Posterior vena cava (tissue), 2 donors: ENCODE measurements around the gene WAC. TPM values are rescaled to one million over a fixed set of nuclear protein-coding genes. Genes with fewer than 3 reads are reported as not detected.
"Not testable (repeated sequence)": the region's sequence is repeated elsewhere in the genome, so short reads cannot be mapped to it uniquely, and the experiment has no call there.

ENCODE experiments used
- DNase-seq: peaks from one replicate; pipeline ENCODE4 v3.0.0-alpha.2; 2020; ENCODE audit warnings: low spot score
- intact Hi-C, 2 donors: fragments of 100-400 bp; cut with DNase I; formaldehyde crosslinking; loops; one replicate each; pipeline versions ENCODE4 v1.14.1 to v1.14.2; 2022 to 2023
- total RNA-seq, 2 donors: library from RNA; stranded (reverse); fragmentation: NEBNext Ultra II Directional; extraction: Animal tissue kit (Norgen Biotek cat#: 25700); gene quantifications; one replicate each; pipeline ENCODE4 v1.2.1, GENCODE V29; 2021
- donor health status: DM: yes; HTN: yes; CAD: no.
- donor health status: DM: yes; HTN: yes; CAD: no.

Gene WAC
- total RNA-seq, 2 donors from 2014 or later = 101 to 124 TPM

- no peak for DNase-seq
- intact Hi-C loops = no loop called here
These were observed 105.5 kb downstream of the WAC start for GRCh38 chr10:28638392-28638791.

GRCh38 chr10:28640551-28640950, 107.6 kb downstream of the WAC start:
- no peak for DNase-seq
- intact Hi-C loops = no loop called here

GRCh38 chr10:28644647-28645046, 111.7 kb downstream of the WAC start:
- DNase-seq = no peak
- intact Hi-C loops = no loop called here

- DNase-seq = no peak
- intact Hi-C loops = no loop called here
These were observed 119.2 kb downstream of the WAC start for GRCh38 chr10:28652106-28652505.

GRCh38 chr10:28652703-28653102, 119.8 kb downstream of the WAC start:
- DNase-seq = no peak
- intact Hi-C loops = no loop called here

- intact Hi-C loops, DNase-seq: not testable (repeated sequence)
These were observed 125.9 kb downstream of the WAC start for GRCh38 chr10:28658824-28659223.

- intact Hi-C loops = loop anchor here in 1 of 2 donors (5.0 kb wide), 1 partner anchor 641 kb away; no protein-coding TSS in a partner anchor
- DNase-seq = no peak
These were observed 128.1 kb downstream of the WAC start for GRCh38 chr10:28661035-28661434.

GRCh38 chr10:28663576-28664368, 130.9 kb downstream of the WAC start:
- peak; percentile 92 for DNase-seq
- intact Hi-C loops = loop anchor here in 1 of 2 donors (5.0 kb wide), 1 partner anchor 639 kb away; no protein-coding TSS in a partner anchor

- intact Hi-C loops = loop anchor here in 1 of 2 donors (5.0 kb wide), 1 partner anchor 638 kb away; no protein-coding TSS in a partner anchor
- DNase-seq = no peak
These were observed 131.4 kb downstream of the WAC start for GRCh38 chr10:28664369-28664740.

GRCh38 chr10:28666751-28667467, 134.0 kb downstream of the WAC start:
- DNase-seq = no peak
- intact Hi-C loops = no loop called here

- DNase-seq = peak; percentile 92
- intact Hi-C loops = no loop called here
These were observed 135.7 kb downstream of the WAC start for GRCh38 chr10:28668363-28669226.

- intact Hi-C loops = loop anchor here in 1 of 2 donors (10.0 kb wide), 1 partner anchor 465 kb away; no protein-coding TSS in a partner anchor
- DNase-seq = no peak
These were observed 136.6 kb downstream of the WAC start for GRCh38 chr10:28669227-28670173.

Other genes with a start within 250 kb of the WAC start
- gene MPP7, start 230.1 kb upstream of the WAC start, total RNA-seq = 10 to 100 TPM; 37.1 to 58.6 TPM
- gene BAMBI, start 144.4 kb downstream of the WAC start, total RNA-seq = 10 to 100 TPM; 11.1 to 12.9 TPM